GM21423 (cell line): Measurements from ENCODE around the gene ZFYVE1.
"Not testable (repeated sequence)": the region's sequence is repeated elsewhere in the genome, so short reads cannot be mapped to it uniquely, and the experiment has no call there.

Experiments
- ATAC-seq: cut with Tn5 transposase; IDR thresholded peaks from one replicate; pipeline ENCODE4 v1.9.1; 2021; ENCODE audit warnings: mild to moderate bottlenecking, moderate library complexity; ENCODE audit not compliant: unreplicated experiment

Gene ZFYVE1

DNA sequence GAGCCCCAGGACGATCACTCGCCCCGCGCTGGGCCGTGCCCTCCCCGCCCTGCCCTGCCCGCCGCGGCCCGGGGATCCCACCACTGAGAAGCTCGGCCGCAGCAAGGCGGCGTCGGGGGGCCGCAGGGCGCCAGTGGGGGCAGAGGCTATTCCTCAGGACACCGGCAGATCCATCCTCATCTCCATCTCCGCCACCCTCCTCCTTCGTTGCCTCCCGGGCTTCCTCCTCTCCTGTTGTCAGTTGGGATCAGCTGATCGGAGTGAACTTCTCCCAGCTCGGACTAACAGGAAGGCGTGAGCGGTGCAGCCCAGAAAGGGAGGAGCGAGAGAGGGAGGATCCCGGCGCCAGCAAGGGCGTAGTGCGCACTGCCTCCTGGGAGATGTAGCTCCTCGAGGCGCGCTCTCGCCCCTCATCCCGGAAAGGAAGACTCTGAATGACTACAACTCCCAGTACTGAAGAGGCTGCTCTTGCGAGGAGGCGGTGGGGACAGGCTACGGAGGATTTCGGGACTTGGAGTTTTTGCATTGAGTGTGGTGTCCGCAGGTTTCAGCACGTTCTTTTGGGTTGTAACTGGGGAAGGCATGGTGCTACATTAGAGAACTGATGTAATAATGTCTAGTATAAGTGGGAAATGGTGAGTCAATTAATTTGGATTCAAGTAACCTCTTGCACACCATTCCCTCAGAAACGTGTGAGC lies at the start of gene ZFYVE1:
Gene ZFYVE1 (minus strand): TSS at position 262 of the 698 bp plus-strand sequence. CDS start 2,598 bp downstream, outside the sequence.
- ATAC-seq, result peak; percentile 98

DNA sequence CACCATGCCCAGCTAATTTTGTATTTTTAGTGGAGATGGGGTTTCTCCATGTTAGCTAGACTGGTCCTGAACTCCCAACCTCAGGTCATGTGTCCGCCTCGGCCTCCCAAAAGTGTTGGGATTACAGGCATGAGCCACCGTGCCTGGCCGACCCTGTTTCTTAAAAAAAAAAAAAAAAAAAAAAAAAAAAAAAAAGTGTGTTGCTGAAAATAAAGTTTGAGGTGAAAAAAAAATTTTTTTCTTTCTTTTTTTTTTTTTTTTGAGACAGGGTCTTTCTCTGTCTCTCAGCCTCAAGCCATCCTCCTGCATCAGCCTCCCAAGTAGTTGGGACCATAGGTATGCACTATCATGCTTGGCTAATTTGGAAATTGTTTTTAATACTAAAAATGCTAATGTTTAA lies 42.7 kb upstream of the ZFYVE1 start:
- ATAC-seq, result no peak

GRCh38 chr14:73058922-73059673 lies 32.2 kb upstream of the ZFYVE1 start:
- ATAC-seq, result peak; percentile 1

DNA sequence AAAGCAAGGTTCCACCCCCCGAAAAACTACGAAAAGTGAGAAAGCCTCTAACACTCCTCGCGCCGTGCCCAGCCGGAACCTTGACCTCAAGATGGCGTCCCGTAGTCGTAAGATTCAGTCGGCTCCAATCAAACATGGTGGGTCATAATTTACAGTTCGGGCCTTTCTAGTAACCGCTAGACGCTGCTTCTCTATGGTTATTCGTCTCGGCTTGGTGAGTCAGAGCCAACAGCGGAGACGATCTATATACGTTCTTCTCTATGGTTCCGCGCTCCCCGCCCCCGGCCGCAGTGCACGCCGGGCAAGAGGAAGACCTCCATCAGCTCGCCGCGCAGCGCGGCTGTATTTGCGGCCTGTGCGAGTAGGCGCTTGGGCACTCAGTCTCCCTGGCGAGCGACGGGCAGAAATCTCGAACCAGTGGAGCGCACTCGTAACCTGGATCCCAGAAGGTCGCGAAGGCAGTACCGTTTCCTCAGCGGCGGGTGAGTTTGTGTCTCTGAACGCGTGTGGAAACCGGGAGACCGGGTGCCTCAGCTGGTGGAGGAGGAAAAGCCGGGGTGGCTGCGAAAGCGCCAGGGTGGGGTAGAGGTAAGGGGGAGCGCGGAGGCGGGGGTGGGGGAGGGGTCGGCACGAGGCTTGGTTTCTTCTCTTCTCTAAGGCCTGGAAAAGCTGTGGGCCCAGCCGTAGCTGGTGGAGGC lies 31.5 kb upstream of the ZFYVE1 start, which contains the start of gene RBM25:
Gene RBM25 (plus strand): TSS at position 311 of the 698 bp plus-strand sequence. CDS start 13,108 bp downstream, outside the sequence.
- ATAC-seq, result peak; percentile 97

DNA sequence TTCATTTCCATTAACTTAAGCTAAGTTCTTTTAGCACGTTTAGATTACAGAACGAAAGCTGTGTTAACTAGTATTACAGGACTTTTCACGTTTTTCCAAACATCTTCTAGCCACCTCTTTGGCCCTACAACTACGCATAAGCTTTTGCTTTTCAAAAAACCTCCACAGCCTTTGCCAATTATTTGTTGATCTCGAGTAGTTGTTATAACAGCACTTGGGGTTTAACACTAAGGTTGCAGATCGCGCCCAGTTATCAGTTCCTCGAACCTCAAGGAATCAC lies 31.0 kb upstream of the ZFYVE1 start:
- no peak for ATAC-seq

- no peak for ATAC-seq
Measured at GRCh38 chr14:73055251-73055650, 28.3 kb upstream of the ZFYVE1 start.

GRCh38 chr14:73049428-73049827 lies 22.5 kb upstream of the ZFYVE1 start:
- ATAC-seq, result no peak

DNA sequence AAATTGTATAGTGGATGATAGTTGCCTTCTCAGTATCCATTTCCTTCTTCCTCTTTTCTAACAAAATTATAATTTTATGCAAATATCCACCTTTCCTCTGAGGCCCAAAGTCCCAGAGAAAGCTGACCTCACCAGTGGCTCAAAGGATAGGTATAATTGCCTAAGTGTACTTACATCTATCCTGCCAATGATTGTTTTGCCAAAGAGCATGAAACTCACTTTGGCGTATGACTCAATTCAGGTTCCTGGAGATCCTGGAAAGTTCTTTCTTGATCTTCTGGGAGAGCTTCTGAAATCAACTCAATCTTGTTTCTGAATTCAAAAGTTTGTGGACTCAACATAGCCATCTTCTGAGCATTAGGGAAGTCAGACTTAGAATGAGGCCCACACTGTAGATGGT lies 20.9 kb upstream of the ZFYVE1 start:
- ATAC-seq, result no peak

DNA sequence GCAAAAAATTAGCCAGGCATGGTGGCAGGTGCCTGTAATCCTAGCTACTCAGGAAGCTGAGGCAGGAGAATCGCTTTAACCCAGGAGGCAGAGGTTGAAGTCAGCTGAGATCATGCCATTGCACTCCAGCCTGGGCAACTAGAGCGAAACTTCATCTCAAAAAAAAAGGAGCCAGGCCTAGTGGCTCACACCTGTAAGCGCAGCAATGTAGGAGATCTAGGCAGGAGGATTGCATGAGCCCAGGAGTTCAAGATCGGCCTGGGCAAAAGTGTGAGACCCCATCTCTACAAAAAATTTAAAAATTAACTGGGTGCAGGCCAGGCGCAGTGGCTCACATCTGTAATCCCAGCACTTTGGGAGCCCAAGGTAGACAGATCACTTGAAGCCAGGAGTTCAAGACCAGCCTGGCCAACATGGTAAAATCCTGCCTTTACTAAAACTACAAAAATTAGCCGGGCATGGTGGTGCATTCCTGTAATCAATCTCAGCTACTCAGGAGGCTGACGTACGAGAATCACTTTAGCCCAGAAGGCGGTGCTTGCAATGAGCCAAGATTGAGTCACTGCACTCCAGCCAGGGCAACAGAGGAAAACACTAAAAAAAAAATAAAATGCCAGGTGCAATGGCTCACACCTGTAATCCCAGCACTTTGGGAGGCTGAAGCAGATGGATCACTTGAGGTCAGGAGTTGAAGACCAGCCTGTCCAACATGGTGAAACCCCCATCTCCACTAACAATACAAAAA lies 10.0 kb upstream of the ZFYVE1 start:
- ATAC-seq, result not testable (repeated sequence)

DNA sequence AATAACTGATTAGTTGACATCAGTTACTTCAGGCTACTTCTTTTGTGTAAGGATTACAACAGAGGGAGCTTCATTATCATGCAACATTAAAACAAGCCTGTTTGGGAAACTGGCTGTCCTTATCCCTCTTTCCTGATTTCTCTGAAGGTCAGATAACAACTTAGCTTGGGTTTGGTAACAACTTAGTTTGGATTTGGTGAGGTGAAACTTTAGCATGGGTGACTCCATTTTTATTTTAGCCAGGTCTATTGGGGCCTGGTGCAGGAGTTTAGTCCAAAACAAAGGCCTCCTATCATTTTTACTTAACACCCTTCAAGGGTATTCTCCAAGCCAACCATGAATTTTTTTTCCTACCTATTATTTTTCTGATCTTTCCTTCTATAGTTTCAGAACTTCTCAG lies 1.1 kb upstream of the ZFYVE1 start:
- ATAC-seq, result no peak

- ATAC-seq, result no peak
Measured at GRCh38 chr14:73027546-73027945, 640 bp upstream of the ZFYVE1 start.

DNA sequence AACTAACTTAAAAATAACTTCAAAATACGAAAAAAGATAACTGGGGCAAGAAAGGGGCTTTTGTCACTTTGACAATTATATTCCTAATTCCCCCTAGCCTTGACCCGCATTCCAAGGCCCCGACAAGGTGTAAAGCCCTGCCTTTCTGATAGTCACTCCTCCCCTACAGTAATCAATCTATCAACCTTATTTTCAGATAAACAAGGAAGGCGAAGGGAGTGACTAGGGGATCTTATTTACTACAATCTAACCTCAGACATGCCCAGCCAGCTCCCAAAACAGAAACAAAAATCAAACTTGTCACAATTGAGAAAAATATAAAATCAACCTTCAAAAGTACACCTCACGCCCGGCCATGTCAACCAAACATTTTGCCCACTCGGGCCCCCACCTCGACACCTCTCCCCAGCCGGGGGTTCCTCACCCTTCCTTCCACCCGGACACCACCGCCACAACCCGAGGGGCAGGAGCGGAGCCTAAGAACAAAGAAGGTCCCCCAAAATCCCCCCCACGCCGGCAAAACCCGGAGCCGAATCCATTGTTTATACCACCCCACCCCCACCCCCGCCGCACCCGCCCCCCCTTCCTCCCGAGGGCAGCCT lies 562 bp downstream of the ZFYVE1 start:
- no peak for ATAC-seq

GRCh38 chr14:73025544-73025943 lies 1.4 kb downstream of the ZFYVE1 start:
- ATAC-seq, result no peak

DNA sequence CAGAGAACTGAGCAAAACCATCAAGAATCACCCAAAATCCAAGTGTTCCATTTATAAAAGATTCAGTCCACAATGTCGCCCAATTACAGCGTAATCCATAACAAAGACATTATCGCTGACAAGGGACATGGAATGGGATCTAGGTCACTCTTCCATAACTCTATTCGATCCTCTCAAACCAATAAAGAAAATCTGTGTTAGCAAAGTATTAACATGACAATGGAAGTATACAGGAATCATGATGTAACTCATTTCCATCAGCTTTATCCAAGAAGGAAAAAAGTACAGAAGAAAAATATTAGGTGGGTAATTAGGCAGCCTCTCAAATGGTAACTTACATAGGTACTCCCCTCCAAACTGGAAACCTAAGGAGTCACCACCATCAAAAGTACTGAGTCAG lies 4.9 kb downstream of the ZFYVE1 start:
- ATAC-seq, result no peak

DNA sequence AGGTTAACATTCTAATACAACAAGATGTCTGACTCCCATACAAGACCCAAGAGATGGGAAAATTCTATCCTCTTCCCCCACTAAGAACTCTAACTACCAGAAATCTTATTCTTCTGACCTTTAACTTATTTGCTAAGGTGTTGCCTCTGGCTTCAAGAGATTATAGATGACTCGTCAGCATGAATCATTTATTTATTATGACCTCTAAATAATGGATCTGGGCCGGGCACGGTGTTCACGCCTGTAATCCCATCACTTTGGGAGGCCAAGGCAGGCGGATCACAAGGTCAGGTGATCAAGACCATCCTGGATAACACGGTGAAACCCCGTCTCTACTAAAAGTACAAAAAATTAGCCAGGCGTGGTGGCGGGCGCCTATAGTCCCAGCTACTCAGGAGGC lies 10.9 kb downstream of the ZFYVE1 start:
- not testable (repeated sequence) for ATAC-seq

- not testable (repeated sequence) for ATAC-seq
Measured at GRCh38 chr14:73015552-73015951, 11.4 kb downstream of the ZFYVE1 start.

DNA sequence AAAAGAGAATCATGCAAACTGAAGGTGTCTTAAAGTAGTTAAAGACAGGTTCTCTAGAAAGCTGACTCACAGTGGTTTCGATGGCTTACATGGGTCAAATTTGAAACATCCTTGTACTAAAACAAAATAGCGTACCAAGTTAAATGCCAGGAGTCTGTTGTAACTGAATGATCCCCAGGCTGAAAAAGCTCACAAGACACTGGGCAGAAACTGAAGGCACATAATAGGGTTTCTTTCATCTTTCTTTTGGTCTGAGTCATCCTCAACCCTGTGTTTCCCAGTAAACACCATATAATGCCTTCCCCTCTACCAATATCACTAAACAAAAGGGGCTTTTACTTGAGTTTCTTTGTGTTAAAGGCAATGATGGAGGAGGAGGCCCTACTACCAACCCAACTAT lies 12.8 kb downstream of the ZFYVE1 start:
- ATAC-seq, result peak; percentile 91

- ATAC-seq, result not testable (repeated sequence)
Measured at GRCh38 chr14:73011189-73011588, 15.7 kb downstream of the ZFYVE1 start.

GRCh38 chr14:73008501-73008900 lies 18.4 kb downstream of the ZFYVE1 start:
- no peak for ATAC-seq

DNA sequence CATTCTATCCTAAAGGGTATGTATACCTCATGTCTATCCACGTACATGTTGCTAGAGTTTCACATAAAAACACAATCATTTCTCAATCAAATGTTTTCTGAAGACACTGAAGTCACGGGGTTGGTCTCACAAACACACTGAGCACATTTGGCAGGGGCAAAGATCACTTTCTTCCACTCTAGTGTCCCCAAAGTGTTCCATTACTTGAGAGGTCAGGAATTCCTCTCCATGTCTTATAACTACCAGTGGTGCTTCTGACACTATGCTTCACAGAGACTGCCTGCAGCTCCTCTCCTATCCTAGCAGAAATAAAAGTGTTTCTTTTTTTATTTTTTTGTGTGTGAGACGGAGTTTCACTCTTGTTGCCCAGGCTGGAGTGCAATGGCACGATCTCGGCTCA lies 19.1 kb downstream of the ZFYVE1 start:
- ATAC-seq, result no peak

GRCh38 chr14:73004641-73005040 lies 22.3 kb downstream of the ZFYVE1 start:
- not testable (repeated sequence) for ATAC-seq
